Measurements from ENCODE around the gene U2AF2.

Gene U2AF2

DNA sequence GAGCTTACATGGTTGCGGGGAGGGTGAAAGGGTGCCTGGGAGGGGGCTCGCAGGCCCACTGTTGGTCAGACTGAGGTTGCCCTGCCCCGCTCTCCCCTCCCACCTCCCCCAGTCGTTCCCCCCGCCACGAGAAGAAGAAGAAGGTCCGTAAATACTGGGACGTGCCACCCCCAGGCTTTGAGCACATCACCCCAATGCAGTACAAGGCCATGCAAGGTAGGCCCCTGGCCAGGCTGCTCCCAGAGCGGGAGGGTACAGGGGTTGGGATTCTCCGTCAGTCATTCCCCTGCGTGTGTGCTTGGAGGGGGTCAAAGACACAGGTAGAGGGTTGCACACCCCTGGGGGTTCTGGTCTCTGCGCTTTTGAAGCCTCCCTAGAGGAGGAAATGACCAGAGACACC is 5.6 kb downstream of the U2AF2 start:
- no peak for TF ChIP-seq CTCF (IDR thresholded peaks at IDR 0.05; ENCODE audit: insufficient read depth, low read length, poor library complexity, severe bottlenecking)
- peaks cover 50% of the 10 kb centered on the region for H3K36me3 ChIP-seq (ENCODE audit: control insufficient read depth, insufficient read depth, low read length)
- H3K27me3 ChIP-seq (replicated peaks; ENCODE audit: control insufficient read depth, insufficient read depth, low read length): no peaks in the 10 kb centered on the region
- no peak overlapping the region for H3K4me3 ChIP-seq (replicated peaks; ENCODE audit: low read depth, low read length)
- DNase-seq (ENCODE audit: extremely low read depth, insufficient read length): no peak

GRCh38 chr19:55660991-55661390 is 6.2 kb downstream of the U2AF2 start:
- Histone ChIP-seq H3K27me3 (replicated peaks; ENCODE audit: control insufficient read depth, insufficient read depth, low read length) (no peaks in the 10 kb centered on the region), H3K4me3 (replicated peaks; ENCODE audit: low read depth, low read length) (no peak overlapping the region), H3K36me3 (ENCODE audit: control insufficient read depth, insufficient read depth, low read length) (peaks cover 53% of the 10 kb centered on the region)
- DNase-seq (ENCODE audit: extremely low read depth, insufficient read length): no peak
- TF ChIP-seq CTCF (IDR thresholded peaks at IDR 0.05; ENCODE audit: insufficient read depth, low read length, poor library complexity, severe bottlenecking): no peak

GRCh38 chr19:55661826-55662225 is 7.0 kb downstream of the U2AF2 start:
- no peak for DNase-seq (ENCODE audit: extremely low read depth, insufficient read length)
- peaks cover 61% of the 10 kb centered on the region for H3K36me3 ChIP-seq (ENCODE audit: control insufficient read depth, insufficient read depth, low read length)
- TF ChIP-seq CTCF (IDR thresholded peaks at IDR 0.05; ENCODE audit: insufficient read depth, low read length, poor library complexity, severe bottlenecking): no peak
- no peak overlapping the region for H3K4me3 ChIP-seq (replicated peaks; ENCODE audit: low read depth, low read length)
- H3K27me3 ChIP-seq (replicated peaks; ENCODE audit: control insufficient read depth, insufficient read depth, low read length): no peaks in the 10 kb centered on the region

- no peak for DNase-seq (ENCODE audit: extremely low read depth, insufficient read length)
- Histone ChIP-seq H3K36me3 (ENCODE audit: control insufficient read depth, insufficient read depth, low read length) (peaks cover 71% of the 10 kb centered on the region), H3K4me3 (replicated peaks; ENCODE audit: low read depth, low read length) (no peak overlapping the region), H3K27me3 (replicated peaks; ENCODE audit: control insufficient read depth, insufficient read depth, low read length) (no peaks in the 10 kb centered on the region)
- TF ChIP-seq CTCF (IDR thresholded peaks at IDR 0.05; ENCODE audit: insufficient read depth, low read length, poor library complexity, severe bottlenecking): no peak
Measured at GRCh38 chr19:55663846-55664536, 9.2 kb downstream of the U2AF2 start.

DNA sequence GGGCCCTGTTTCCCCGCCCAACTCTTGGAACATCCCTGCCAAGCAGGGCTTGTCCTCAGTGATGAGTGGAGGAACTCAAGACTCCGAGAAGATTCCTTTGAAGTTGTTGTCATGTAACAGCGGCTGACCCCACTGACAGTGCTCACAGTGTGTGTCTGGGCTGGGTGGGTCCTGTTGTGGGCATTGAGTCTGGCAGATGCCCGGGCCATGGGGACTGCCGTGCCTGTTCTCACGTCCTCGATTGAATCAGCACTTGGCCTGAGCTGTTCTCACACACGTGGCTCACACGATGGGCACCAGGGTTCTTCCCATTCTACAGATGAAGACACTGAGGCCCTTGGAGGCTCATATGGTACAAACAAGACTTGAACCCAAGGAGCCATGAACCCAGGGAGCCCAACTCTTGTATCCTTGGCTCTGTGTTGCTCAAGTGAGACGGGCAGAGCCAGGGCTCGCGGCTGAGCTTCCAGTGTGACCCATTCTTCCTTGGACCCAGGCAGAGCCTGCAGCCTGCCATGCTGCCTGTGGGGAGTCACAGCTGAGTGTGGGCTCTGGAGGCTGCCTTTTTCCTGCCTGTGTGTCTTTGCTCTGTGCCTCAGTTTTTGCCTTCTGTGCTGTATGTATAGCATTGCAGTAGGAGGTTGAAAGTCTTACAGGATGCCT is 11.6 kb downstream of the U2AF2 start:
- no peak for DNase-seq (ENCODE audit: extremely low read depth, insufficient read length)
- no peak for TF ChIP-seq CTCF (IDR thresholded peaks at IDR 0.05; ENCODE audit: insufficient read depth, low read length, poor library complexity, severe bottlenecking)
- Histone ChIP-seq H3K27me3 (replicated peaks; ENCODE audit: control insufficient read depth, insufficient read depth, low read length) (no peaks in the 10 kb centered on the region), H3K36me3 (ENCODE audit: control insufficient read depth, insufficient read depth, low read length) (peaks cover 75% of the 10 kb centered on the region), H3K4me3 (replicated peaks; ENCODE audit: low read depth, low read length) (no peak overlapping the region)
